GM21360 (cell line): Measurements from ENCODE around the gene RBM4B.
A peak's percentile ranks its signal among the peaks of the same experiment; 100 is the strongest.
"Not testable (repeated sequence)": the region's sequence is repeated elsewhere in the genome, so short reads cannot be mapped to it uniquely, and the experiment has no call there.

Source experiments
- ATAC-seq: cut with Tn5 transposase; IDR thresholded peaks from one replicate; pipeline ENCODE4 v1.9.1; 2021; ENCODE audit warnings: mild to moderate bottlenecking, moderate library complexity; ENCODE audit not compliant: unreplicated experiment

RBM4B gene

DNA sequence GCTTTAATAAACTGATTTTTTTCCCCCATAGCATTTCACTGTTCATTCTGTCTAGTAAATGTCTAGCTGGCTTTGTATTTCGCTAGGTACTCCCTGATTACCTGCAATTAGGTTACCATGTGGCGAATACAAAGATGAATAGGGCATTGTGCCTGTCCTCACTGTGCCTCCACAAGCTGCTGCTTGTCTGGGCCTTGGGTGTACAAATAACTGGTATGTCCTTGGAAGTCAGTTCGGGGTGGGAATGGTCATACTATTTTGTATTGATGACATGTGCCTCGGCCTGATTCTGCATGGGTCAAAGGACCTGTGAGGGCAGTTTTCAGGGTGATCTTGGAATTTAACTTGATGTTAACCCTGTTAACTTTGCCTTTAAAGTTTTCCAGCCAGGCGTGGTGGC, 27.8 kb downstream of the RBM4B start:
- no peak for ATAC-seq

DNA sequence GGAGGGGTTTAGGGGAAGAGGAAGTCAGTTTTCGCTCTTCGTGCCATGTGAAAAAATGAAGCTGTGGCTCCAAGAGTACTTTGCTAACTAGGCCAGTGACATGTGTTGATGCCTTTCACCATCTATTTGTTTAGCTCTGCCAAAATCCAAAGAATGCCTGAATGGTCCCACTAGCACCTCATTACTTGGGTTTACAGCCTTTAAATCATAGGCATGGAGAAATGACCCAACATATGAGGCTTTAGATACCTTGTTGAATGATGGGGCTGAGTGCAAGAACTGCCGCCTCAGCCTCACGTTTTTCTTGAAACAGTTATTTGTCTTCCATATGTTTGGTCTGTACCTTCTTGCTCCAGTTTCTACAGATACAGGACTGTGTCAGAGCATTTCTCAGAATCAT, 30.9 kb downstream of the RBM4B start:
- no peak for ATAC-seq

DNA sequence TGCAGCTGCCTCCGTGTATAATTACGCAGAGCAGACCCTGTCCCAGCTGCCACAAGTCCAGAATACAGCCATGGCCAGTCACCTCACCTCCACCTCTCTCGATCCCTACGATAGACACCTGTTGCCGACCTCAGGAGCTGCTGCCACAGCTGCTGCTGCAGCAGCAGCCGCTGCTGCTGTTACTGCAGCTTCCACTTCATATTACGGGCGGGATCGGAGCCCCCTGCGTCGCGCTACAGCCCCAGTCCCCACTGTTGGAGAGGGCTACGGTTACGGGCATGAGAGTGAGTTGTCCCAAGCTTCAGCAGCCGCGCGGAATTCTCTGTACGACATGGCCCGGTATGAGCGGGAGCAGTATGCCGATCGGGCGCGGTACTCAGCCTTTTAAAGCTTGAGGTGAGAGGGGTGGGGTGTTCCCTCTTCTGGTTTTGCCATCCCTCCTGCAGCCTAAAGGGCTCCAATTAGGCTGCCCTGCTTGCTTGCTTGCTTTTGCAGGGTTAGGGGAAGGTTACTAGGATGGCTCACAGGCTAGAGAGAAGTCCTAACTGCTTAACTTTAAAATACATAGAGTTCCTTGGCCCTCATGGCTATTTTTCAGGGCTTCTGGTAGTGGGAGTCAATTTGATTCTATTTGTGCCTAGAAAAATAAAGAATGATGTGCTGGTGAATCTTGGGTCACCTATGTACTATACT, 33.8 kb downstream of the RBM4B start:
- ATAC-seq = no peak

DNA sequence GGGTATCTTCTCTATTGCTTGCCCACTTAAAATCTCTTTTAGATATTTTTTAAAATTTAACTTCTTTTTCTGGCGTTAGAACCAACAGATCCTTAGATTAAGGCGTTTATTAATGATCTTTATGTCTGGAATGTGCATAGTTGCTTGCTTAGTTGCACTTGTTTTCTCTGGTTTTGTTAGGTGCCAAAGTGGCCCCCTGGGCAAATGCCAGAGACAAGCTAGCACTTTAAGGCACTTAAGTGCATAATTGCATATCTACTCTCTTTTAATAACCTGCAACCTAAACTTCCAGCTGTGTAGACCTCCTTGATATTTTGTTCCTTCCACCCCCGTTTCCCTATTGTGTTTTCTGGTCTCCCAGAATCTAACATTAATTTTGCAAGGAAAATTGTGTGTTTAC, 35.9 kb downstream of the RBM4B start:
- no peak for ATAC-seq

DNA sequence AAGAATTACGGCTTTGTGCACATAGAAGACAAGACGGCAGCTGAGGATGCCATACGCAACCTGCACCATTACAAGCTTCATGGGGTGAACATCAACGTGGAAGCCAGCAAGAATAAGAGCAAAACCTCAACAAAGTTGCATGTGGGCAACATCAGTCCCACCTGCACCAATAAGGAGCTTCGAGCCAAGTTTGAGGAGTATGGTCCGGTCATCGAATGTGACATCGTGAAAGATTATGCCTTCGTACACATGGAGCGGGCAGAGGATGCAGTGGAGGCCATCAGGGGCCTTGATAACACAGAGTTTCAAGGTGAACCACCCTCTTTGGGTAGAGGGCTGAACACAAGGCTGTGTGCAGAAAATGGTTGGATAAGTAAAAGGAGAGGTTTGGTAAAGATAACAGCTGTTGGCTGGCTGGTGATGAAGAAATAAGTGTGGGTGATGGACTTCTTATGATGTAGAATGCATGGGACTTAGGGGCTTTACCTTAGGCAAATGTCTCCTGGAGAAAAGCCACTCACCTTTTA, 37.8 kb downstream of the RBM4B start:
- ATAC-seq = not testable (repeated sequence)

DNA sequence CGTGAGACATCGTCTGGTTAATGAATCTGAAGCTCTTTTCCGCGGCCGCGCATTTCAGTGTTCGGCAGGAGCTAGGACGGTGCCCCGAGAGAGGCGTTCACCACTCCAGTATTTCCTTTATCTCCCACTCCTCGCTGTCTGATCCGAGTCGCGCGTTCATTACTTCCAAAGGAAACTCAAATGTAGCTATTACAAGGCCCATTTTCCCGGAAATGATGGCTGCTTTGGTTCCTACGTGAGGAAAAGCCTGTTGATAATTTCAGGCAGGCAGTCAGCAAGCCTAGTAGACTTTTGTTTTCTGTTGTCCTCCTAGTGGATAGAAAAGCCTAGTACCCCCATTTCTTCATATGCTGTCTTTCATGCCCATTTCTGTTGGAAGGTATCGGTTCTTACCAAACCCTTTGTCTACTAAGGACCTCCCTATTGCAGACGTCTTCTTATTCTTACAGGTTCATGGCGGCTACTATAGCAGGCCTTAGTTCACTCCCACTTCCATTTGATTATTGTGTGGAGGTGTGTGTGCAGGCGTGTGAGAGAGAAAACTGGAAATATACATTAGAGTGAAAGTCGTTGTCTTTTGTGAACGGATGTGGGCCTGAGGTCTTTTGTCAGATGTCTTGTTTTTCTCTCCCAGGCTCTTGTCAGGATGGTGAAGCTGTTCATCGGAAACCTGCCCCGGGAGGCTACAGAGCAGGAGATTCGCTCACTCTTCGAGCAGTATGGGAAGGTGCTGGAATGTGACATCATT, 38.4 kb downstream of the RBM4B start:
- no peak for ATAC-seq

DNA sequence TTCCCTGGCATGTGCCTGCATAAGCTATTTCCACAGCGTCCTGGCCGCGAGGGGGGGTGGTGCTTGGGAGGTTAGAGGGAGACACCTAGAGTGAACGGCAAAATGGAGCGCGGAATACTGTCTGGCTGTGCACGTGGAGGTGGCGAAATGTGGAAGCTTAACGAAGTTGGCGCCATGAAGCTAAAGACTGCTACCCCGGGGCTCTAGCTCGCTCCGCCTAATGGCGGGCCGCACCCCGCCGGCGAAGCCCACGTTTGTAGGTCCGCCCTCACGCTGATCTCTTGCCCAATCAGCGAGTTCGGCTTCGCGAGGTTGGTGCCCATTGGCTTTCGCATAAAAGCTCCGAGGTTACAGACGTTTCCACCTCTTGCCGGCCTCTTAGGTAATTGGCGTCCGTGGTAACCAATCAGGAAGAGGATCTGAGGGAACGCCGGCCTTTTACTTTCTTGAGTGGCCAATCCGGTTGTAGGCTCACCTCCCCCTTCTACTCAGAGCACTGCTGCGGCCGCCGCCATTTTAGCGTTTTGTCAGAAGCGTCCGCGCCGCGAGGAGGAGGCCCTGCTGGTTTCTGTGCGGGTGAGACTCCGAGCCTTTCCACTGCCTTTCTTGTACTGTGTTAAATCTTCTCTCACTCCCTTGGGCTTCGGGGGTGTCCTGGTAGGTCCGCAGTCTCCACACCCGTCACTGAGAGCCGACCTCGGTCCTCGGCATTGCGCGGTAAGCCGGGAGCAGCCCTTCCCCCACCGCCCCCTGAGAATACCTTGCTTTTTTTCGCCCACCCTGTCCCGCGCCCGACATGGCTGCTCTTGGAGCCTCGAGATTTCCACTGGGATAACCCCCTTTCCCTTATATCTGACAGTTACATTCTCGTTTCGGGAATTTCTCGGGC, 39.3 kb downstream of the RBM4B start, which contains the start of gene RBM4:
Gene RBM4 (plus strand): TSS at position 527 of the 889 bp plus-strand sequence. CDS start 1,009 bp downstream, outside the sequence.
- peak; percentile 83 for ATAC-seq

DNA sequence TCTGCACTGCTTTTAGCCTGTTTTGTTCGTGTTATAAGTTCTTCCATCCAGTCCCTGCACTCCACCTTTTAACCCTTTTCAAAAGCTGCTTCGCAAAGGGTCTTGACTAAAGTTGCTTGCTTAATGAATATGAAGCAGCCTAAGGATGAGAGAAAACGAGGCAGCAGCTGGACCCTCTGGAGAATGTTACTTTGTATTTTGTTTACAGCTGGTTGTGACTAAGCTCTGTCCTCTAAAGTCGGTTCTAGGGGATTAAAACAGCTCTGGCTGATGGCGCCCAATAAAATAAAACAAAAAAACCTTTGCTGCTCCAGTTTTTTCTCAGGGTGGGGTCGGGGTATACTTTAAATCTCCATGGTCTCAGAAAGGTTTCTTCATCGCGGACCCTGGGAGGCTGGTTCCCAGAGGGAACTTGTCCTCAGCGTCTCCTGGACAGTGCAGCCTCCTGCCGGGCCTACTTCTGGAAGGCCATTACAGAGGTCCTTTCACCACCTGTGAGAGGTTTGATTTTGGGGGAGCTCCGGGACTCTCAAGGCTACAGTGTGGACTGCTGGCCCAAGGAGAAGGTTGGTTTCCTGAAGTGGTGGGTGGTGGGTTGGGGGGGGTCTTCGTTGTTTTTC, 40.0 kb downstream of the RBM4B start:
- ATAC-seq = no peak

DNA sequence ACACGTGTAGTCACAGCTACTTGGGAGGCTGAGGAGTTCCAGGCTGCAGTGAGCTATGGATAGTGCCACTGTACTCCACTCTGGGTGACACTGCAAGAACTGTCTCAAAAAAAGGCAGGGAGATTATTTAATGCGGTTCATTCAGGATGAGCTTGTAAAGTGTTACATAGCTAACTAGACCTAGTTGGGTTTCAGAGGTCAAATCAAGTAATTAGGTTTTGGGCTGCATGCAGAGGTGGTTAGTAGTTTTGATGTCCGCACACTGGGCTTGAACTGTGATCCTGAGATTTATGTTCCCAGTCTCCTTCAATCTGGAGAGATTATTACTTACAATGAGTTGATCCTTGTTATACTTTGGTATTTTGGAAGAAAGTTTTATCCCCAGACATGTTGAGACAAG, 41.3 kb downstream of the RBM4B start:
- ATAC-seq = no peak

DNA sequence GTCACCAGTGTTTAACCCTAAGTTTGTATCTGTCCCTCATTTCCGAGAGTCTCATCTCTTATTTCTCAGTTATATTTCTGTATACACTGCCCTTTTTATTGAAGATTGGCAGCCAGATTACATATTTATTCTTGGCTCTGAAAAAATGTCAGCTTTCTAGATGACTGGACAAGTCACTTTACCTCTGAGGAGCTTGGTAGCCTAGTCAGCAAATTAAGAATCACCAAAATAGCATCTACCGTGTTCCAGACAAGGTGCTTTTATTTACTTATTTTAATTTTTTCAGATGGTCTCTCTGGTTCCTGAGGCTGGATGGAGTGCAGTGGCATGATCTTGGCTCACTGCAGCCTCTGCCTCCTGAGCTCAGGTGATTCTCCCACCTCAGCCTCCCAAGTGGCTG, 44.7 kb downstream of the RBM4B start:
- ATAC-seq = no peak

DNA sequence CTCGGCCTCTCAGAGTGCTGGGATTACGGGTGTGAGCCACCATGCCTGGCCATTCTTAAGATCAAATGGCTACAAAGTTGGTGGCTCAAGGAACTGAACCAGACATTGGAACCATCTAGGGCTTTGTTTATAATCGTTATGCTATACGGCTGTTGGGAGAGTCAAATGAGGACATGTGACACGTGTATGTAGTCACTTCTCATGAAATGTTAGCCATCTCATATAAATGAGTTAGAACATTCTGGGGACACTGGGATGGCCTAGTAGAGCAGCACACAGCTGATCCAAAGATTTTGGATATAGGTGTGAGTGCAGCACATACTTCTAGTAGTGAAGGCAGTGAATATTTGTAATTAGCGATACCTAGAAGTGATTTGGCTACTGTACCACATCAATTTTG, 45.8 kb downstream of the RBM4B start:
- no peak for ATAC-seq

DNA sequence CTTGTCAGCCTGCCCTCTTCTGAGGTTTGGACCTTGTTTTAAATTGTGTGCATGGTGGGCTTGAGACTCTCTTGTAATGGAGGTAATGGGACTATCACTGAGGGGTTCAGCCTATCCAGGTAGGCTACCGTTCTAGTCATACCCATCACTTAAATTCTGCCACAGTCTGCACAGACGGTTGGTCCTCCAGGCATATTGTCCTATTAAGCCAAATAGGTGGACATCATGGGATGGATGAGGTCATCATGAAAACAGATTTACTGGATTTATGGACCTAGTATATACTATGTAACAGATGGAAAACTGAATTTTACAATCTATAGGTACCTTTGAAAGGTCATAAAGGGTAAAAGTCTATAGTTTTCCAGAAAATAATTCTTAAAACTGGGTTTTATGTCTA, 48.3 kb downstream of the RBM4B start:
- ATAC-seq = no peak

DNA sequence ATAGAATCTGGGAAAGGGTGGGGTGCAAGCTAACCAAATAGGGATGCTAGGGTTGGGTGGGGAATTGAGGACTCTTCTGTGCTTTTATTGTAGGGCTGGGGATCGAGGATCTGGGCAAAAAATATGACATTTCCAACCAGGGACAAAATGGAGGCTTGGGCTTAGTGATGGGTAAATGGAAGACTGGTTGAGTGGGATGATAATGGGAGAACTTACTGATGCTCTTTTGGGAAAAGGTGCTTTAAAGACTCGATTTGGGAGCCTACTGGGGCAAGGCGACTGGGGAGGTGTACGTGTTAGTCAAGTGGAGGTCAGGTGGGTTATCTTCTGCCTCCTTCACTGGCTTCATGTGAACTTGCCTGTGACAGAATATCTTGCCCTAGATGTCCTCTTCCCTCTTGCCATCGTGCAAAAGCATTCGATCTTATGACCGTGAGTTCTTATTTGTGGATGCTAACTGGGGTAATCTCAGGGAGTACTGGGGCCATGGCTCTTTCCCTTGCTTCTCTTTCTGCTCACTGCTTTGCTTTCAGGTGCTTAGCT, 49.6 kb downstream of the RBM4B start:
- ATAC-seq = no peak

DNA sequence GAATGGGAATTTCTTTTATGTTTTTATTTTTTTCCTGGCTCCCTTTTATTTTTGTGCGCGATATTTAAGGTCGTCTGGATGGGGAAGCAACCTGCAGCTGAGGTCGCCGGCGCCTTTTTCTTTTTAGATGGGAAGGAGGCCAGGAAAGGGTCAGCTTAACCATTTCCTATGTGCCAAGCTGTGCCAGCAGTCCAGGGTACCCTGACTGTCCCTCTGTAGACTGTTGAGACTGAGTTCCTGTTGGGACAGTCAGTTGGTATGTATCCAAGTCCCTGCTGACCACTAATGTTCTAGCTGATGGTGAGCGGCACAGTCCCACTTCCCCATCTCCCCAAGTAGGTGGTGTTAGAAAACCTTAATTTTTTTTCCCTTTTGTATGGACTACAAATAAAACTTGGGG, 50.8 kb downstream of the RBM4B start:
- no peak for ATAC-seq

DNA sequence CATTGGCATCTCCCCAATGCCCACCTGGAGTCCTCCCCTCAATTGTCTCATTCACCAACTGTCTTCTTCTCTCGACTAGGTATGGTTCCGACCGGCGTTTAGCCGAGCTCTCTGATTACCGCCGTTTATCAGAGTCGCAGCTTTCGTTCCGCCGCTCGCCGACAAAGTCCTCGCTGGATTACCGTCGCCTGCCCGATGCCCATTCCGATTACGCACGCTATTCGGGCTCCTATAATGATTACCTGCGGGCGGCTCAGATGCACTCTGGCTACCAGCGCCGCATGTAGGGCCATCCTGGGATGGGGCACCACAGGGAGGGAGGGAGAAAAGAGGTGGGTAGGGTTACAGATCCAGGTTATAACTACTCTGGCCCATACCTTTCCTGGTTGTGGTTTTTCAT, 51.3 kb downstream of the RBM4B start:
- ATAC-seq = no peak

DNA sequence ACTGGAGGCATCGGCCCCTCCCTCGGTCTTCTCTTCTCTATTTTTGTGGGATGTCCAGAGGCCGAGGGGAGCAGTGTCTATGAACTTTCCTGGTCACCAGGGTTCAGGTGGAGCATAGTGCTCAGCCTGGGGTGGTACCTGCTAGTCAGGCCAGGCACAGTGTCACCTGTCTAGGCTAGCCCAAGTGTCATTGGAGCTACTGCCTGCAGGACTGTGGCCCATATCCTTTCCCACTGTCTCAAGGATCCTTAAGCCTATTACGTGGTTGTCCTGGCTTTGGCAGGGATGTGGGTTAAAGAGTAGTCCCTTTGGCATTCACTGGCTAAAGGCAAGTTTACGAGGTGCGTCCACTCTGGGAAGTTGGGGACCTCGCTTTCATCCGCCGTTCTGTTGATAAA, 51.9 kb downstream of the RBM4B start:
- no peak for ATAC-seq

DNA sequence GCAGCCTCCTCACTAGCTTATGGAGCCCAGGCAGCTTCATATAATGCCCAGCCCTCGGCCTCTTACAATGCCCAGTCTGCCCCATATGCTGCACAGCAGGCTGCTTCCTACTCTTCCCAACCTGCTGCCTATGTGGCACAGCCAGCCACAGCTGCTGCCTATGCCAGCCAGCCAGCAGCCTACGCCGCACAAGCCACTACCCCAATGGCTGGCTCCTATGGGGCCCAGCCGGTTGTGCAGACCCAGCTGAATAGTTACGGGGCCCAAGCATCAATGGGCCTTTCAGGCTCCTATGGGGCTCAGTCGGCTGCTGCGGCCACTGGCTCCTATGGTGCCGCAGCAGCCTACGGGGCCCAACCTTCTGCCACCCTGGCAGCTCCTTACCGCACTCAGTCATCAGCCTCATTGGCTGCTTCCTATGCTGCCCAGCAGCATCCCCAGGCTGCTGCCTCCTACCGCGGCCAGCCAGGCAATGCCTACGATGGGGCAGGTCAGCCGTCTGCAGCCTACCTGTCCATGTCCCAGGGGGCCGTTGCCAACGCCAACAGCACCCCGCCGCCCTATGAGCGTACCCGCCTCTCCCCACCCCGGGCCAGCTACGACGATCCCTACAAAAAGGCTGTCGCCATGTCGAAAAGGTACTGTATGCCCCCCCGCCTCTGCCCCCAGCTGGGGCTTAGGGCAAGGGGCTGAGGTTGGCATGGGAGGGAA, 52.5 kb downstream of the RBM4B start:
- ATAC-seq = no peak

DNA sequence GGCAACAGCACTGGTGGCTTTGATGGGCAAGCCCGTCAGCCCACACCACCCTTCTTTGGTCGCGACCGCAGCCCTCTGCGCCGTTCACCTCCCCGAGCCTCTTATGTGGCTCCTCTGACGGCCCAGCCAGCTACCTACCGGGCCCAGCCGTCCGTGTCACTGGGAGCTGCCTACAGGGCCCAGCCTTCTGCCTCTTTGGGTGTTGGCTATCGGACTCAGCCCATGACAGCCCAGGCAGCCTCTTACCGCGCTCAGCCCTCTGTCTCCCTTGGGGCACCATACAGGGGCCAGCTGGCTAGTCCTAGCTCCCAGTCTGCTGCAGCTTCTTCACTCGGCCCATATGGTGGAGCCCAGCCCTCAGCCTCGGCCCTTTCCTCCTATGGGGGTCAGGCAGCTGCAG, 53.2 kb downstream of the RBM4B start:
- ATAC-seq = no peak

DNA sequence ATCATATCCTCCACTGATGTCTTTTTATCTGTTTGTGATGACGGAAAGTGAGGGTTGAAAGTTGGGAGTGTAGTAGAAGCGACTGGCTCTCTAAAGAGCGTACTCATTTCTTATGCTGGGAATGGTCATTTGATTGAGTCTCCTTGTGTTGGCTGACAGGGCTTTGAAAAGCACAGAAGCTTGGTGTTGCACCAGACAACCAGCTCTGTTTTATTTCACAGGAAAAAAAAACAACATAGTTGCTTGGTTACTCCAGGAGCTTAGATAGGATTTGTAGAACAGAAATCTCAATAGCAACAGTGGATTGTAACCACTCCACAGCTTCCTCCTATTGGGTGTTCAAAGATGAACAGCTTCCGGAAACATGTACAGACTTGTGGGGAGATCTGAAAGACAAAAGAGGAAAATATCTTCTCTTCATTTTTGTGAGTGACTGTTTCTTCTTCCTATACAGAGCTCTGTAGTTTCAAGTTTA, 58.6 kb downstream of the RBM4B start:
- no peak for ATAC-seq
